HG03135 (cell line): Measurements from ENCODE around the gene WDTC1.
"Not testable (repeated sequence)": the region's sequence is repeated elsewhere in the genome, so short reads cannot be mapped to it uniquely, and the experiment has no call there.

Experiments
- ATAC-seq: cut with Tn5 transposase; IDR thresholded peaks from one replicate; pipeline ENCODE4 v1.9.1; 2021; ENCODE audit warnings: mild to moderate bottlenecking, moderate library complexity; ENCODE audit not compliant: unreplicated experiment

The WDTC1 gene

DNA sequence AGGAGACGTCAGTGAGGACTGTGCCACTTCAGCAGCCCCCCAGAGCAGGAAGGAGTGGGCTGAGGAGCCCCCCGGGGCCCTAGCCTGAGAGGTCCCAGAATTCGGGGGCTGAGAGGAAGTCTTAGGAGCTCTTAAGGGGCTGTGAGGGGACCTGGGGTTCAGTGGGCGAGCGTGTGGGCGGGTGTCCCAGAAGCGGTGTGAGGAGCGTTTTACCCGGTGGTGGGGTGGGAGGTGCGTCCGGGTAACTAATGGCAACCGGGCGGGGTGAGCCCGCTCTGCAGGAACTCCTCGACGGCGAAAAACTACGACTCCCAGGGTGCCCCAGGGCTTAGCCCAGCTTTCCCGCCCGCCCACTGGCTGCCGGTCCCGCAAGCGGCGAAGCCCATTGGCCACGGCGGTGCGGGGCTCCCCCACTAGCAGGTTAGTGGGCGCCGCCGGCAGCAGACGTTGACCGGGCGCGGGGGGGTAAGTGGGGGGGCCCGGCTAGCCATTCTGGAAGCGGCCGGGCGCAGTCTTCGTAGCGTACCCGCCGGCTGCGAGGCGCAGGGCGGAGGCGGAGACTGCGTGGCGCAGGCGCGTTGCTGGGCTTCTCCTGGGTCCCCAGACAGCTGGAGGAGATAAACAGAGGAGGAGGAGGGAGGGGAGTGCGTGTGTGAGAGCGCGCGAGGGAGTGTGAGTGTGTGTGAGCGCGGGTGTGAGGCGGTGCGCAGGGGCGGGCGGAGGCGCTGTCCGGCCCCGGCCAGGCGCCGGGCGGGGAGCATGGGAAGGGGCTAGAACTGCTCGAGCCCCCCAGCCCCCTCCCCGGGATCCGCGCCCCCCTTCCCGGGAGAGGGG, at the start of gene WDTC1:
Gene WDTC1 (plus strand): TSS at position 584 of the 834 bp plus-strand sequence. CDS start 26,423 bp downstream, outside the sequence.
- ATAC-seq, result peak; percentile 84

- not testable (repeated sequence) for ATAC-seq
Measured at GRCh38 chr1:27184665-27185064, 49.8 kb upstream of the WDTC1 start.

- no peak for ATAC-seq
Measured at GRCh38 chr1:27192039-27192529, 42.3 kb upstream of the WDTC1 start.

DNA sequence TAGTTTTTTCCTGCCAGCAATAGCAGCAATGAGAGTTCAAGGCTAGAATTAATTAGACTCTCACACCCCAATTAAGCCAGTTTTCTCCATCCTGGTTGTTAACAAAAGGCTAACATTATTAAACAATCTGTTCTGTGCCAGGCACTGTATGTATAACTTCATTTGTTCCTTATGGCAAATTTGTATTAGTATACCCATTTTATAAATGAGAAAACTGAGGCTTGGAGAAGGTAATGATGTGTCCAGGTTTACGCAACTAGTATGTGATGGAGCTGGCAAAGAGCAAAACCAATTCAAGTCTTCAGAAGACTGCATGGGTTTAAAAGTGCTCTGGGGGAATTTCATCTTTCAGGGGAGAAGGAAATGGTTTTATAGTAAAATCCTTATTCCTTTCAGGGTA, 41.2 kb upstream of the WDTC1 start:
- no peak for ATAC-seq

GRCh38 chr1:27201295-27201694, 33.1 kb upstream of the WDTC1 start:
- ATAC-seq, result no peak

- ATAC-seq, result no peak
Measured at GRCh38 chr1:27203946-27204345, 30.5 kb upstream of the WDTC1 start.

- ATAC-seq, result not testable (repeated sequence)
Measured at GRCh38 chr1:27207238-27207637, 27.2 kb upstream of the WDTC1 start.

- not testable (repeated sequence) for ATAC-seq
Measured at GRCh38 chr1:27208143-27208850, 26.1 kb upstream of the WDTC1 start.

GRCh38 chr1:27216466-27216865, 18.0 kb upstream of the WDTC1 start:
- ATAC-seq, result no peak

DNA sequence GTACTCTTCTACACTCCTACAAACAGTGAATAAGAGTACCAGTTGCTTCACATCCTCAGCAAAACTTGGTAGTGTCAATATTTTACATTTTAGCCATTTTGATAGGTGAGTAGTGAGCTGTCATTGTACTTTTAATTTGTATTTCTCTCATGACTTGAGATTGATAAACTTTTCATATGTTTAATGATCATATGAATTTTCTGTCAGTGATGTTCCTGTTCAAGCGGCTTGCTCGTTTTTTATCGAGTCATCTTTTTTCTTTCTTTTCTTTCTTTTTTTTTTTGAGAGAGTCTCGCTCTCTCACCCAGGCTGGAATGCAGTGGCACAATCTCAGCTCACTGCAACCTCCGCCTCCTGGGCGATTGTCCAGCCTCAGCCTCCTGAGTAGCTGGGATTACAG, 17.0 kb upstream of the WDTC1 start:
- no peak for ATAC-seq

DNA sequence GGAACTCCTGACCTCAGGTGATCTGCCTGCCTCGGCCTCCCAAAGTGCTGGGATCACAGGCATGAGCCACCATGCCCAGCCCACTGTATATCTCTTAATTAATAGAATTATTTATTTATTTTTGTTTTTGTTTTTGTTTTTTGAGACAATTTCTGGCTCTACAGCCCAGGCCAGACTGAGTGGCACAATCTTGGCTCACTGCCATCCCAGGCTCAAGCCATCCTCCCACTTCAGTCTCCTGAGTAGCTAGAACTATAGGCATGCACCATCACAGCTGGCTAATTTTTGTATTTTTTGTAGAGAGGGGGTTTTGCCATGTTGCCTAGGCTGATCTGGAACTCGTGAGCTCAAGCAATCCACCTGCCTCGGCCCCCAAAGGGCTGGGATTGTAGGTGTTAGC, 15.7 kb upstream of the WDTC1 start:
- no peak for ATAC-seq

DNA sequence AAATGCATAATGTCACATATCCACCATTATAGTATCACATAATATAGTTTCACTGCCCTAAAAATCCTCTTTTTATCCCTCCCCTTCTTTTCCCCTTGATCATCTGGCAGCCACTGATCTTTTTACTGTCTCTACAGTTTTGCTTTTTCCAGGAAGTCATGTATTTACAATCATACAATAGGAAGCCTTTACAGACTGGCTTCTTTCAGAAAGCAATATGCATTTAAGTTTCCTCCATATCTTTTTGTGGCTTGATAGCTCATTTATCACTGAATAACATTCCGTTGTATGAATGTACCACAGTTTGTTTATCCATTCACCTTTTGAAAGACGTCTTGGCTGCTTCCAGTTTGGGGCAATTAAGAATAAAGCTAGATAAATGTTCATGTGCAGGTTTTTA, 14.3 kb upstream of the WDTC1 start:
- ATAC-seq, result no peak

DNA sequence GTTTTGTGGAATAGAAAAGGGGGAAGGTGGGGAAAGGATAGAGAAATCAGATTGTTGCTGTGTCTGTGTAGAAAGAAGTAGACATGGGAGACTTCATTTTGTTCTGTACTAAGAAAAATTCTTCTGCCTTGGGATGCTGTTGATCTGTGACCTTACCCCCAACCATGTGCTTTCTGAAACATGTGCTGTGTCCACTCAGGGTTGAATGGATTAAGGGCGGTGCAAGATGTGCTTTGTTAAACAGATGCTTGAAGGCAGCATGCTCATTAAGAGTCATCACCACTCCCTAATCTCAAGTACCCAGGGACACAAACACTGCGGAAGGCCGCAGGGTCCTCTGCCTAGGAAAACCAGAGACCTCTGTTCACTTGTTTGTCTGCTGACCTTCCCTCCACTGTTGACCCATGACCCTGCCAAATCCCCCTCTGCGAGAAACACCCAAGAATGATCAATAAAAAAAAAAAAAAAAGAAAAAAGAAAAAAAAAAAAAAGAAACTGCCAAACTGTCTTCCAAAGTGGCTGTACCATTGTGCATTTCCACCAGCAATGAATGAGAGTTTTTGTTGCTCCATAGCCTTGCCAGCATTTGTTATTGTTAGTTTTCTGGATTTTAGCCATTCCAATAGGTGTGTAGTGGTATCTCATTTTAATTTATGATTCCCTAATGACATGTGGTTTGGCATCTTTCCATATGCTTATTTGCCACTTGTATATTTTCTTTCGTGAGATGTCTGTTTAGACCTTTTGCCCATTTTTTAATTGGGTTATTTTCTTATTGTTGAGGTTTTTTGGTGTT, 13.5 kb upstream of the WDTC1 start:
- ATAC-seq, result not testable (repeated sequence)

GRCh38 chr1:27225621-27226020, 8.8 kb upstream of the WDTC1 start:
- no peak for ATAC-seq

DNA sequence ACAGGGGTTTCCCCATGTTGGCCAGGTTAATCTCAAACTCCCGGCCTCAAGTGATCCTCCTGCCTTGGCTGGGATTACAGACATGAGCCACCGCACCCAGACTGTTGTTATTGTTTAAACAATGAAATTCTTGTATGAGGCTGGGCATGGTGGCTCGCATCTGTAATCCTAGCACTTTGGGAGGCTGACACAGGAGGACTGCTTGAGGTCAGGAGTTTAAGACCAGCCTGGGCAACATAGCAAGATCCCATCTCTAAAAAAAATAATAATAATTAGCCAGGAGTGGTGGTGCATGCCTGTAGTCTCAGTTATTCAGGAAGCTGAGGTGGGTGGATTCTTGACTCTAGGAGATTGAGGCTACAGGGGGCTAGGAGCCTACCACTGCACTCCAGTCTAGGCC, 6.7 kb upstream of the WDTC1 start:
- no peak for ATAC-seq

DNA sequence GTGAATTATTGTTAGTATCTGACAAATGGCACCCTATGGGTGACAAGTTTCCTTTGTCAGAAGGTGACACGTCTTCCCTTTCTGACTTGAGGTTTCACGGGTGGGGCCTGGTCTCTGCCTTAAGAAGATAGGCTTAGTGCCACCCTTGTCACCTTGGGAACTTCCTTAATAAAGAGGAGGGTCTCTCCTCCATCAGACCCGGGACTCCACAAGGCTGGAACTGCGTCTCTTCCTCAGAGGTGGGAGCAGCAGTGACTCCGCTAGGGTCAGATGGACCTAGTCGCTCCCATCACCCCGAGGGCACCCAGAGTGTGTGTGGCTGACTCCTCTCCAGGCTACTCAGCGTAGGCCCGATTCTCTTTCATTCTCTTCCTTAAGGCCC, 774 bp upstream of the WDTC1 start:
- ATAC-seq, result no peak

DNA sequence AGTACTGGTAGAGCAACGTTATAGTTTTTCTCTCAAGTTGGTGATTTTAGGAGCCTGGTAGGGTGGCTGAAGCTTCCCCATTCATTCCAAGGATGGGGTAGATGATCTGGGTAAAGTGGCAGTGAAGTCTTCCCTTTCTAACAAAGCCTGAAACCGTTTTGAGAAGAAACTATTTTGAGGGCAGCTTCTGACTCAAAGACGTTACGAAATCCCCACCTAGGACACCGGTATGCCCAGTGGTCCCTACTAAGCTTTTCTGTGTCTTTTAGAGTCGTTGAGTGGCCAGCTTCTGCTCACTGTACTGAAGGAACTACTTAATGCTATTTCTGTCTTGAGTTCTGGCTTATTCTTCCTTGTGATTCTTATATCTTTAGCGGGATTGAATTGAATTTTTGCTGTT, 1.4 kb downstream of the WDTC1 start:
- ATAC-seq, result no peak

DNA sequence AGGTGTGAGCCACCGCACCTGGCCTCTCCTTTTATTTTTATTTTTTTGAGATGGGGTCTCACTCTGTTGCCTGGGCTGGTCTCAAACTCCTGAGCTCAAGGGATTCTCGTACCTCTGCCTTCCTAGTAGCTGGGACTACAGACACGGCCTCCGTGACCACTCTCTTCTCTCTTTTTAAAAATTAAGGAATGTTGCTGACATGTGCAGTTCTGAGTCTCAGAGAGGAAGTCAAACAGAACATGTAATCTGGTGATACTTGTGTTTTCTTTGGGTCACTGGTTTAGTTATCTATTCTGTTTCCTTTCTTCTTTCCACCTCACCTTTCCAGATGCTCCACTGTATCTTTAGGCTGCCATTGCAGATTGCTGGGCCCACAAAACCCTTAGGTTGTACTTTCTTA, 2.7 kb downstream of the WDTC1 start:
- no peak for ATAC-seq

DNA sequence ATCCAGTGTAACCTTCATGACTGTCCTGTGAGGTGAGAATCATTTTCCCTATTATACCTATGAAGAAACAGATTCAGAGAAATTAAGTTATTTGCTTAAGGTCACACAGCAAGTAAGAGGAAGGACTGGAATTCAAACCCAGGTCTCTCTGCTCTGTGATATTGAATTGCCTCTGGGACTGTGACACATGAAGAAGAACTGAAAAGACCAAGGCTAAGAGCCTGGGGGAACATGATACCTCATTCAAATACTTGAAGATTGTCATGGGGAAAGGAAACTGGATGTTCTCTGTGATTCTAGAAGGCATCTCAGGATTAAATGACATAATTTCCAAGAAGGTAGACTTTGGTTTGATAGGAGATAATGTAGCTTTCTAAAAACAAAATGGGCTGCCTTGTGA, 3.6 kb downstream of the WDTC1 start:
- no peak for ATAC-seq

GRCh38 chr1:27241677-27242076, 7.2 kb downstream of the WDTC1 start:
- no peak for ATAC-seq

DNA sequence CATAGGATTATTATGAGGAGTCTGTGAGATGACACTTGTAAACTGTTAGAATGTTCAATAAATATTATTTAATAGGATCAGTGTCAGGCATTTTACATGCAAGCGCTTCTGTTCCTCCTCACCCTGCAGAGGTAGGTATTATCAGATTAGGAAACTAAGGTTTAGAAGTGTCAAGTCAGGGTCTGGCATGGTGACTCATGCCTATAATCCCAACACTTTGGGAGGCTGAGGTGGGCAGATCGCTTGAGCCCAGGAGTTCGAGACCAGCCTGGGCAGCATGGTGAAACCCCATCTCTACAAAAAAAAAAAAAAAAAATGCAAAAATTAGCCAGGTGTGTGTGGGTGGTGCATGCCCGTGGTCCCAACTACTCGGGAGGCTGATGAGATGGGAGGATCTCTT, 9.2 kb downstream of the WDTC1 start:
- not testable (repeated sequence) for ATAC-seq
